ENCODE data around the gene SBNO2.

DNA sequence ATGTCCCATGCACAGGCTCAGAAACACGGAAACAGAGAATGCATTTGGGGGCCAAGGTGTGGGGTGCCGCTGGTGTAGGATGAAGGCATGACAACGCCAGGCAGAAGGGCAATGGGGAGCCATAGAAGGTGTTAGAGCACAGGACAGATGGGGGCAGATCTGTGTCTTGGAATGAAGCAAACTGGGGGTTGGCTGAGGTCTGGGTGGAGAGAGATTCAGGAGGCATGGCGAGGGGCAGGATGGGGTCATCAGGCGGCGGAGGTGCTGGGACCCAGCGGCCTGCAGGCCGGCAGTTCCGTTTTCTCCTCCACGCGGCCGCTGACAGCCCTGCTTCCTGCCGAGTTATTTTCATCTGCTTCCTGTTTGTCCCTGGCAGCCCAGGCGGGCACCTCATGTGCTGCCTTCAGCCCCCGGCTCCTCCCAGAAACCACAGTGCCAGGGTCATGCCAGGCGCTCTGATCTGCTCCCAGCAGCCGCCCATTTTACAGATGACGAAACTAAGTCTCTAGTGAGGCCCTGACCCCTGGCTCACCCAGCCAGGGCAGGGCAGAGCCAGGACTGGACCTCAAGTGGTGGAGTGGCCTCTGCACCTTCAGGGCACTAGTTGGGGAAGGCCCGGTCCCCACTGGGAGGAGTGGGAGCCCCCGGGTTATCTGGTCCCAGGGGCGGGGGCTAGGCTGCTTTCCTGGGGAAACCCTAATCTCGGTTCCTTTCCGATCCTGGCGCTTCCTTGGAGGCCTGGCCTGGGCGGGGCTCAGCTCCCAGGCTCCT is 104.9 kb downstream of the SBNO2 start:
- TF ChIP-seq, protein P1, sequence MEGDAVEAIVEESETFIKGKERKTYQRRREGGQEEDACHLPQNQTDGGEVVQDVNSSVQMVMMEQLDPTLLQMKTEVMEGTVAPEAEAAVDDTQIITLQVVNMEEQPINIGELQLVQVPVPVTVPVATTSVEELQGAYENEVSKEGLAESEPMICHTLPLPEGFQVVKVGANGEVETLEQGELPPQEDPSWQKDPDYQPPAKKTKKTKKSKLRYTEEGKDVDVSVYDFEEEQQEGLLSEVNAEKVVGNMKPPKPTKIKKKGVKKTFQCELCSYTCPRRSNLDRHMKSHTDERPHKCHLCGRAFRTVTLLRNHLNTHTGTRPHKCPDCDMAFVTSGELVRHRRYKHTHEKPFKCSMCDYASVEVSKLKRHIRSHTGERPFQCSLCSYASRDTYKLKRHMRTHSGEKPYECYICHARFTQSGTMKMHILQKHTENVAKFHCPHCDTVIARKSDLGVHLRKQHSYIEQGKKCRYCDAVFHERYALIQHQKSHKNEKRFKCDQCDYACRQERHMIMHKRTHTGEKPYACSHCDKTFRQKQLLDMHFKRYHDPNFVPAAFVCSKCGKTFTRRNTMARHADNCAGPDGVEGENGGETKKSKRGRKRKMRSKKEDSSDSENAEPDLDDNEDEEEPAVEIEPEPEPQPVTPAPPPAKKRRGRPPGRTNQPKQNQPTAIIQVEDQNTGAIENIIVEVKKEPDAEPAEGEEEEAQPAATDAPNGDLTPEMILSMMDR (IDR thresholded peaks at IDR 0.05; ENCODE audit: low read depth, low read length, missing input control) = no peak
- TF ChIP-seq EGR1 (IDR thresholded peaks at IDR 0.05; ENCODE audit: low read depth in 2 of 2) = peak in 1 of 2 donors; percentile 13
- no peak for TF ChIP-seq TAF1 (conservative IDR thresholded peaks at IDR 0.05)
- TF ChIP-seq, protein P2, sequence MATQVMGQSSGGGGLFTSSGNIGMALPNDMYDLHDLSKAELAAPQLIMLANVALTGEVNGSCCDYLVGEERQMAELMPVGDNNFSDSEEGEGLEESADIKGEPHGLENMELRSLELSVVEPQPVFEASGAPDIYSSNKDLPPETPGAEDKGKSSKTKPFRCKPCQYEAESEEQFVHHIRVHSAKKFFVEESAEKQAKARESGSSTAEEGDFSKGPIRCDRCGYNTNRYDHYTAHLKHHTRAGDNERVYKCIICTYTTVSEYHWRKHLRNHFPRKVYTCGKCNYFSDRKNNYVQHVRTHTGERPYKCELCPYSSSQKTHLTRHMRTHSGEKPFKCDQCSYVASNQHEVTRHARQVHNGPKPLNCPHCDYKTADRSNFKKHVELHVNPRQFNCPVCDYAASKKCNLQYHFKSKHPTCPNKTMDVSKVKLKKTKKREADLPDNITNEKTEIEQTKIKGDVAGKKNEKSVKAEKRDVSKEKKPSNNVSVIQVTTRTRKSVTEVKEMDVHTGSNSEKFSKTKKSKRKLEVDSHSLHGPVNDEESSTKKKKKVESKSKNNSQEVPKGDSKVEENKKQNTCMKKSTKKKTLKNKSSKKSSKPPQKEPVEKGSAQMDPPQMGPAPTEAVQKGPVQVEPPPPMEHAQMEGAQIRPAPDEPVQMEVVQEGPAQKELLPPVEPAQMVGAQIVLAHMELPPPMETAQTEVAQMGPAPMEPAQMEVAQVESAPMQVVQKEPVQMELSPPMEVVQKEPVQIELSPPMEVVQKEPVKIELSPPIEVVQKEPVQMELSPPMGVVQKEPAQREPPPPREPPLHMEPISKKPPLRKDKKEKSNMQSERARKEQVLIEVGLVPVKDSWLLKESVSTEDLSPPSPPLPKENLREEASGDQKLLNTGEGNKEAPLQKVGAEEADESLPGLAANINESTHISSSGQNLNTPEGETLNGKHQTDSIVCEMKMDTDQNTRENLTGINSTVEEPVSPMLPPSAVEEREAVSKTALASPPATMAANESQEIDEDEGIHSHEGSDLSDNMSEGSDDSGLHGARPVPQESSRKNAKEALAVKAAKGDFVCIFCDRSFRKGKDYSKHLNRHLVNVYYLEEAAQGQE (IDR thresholded peaks at IDR 0.05) = no peak
- TF ChIP-seq JUND (IDR thresholded peaks at IDR 0.05) = no peak
- TF ChIP-seq FOXA1 (IDR thresholded peaks at IDR 0.05) = no peak
- TF ChIP-seq, protein P3, sequence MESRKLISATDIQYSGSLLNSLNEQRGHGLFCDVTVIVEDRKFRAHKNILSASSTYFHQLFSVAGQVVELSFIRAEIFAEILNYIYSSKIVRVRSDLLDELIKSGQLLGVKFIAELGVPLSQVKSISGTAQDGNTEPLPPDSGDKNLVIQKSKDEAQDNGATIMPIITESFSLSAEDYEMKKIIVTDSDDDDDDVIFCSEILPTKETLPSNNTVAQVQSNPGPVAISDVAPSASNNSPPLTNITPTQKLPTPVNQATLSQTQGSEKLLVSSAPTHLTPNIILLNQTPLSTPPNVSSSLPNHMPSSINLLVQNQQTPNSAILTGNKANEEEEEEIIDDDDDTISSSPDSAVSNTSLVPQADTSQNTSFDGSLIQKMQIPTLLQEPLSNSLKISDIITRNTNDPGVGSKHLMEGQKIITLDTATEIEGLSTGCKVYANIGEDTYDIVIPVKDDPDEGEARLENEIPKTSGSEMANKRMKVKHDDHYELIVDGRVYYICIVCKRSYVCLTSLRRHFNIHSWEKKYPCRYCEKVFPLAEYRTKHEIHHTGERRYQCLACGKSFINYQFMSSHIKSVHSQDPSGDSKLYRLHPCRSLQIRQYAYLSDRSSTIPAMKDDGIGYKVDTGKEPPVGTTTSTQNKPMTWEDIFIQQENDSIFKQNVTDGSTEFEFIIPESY (IDR thresholded peaks at IDR 0.05) = no peak
- TF ChIP-seq YY1 (IDR thresholded peaks at IDR 0.05) = no peak
- TF ChIP-seq RXRA (IDR thresholded peaks at IDR 0.05) = peak in 1 of 2 donors; percentile 27
- TF ChIP-seq, protein P4, sequence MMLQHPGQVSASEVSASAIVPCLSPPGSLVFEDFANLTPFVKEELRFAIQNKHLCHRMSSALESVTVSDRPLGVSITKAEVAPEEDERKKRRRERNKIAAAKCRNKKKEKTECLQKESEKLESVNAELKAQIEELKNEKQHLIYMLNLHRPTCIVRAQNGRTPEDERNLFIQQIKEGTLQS (IDR thresholded peaks at IDR 0.05) = no peak
- no peak for TF ChIP-seq RAD21 (IDR thresholded peaks at IDR 0.05)

Measured in liver (tissue), 3 donors.